Lower lobe of right lung (tissue), 2 donors: ENCODE measurements around the gene COLEC12. TPM values are rescaled to one million over a fixed set of nuclear protein-coding genes. Genes with fewer than 3 reads are reported as not detected.
"Not testable (repeated sequence)": the region's sequence is repeated elsewhere in the genome, so short reads cannot be mapped to it uniquely, and the experiment has no call there.

Experiments used
- ATAC-seq, 2 donors: fragments of 200-7000 bp; cut with Tn5 transposase; one replicate each; pipeline ENCODE4 v1.9.1; 2020 to 2022; ENCODE audit warnings: mild to moderate bottlenecking in 2 of 2, moderate library complexity in 2 of 2
- DNase-seq: peaks from one replicate; pipeline ENCODE4 v3.0.0-alpha.2; 2020
- H3K27ac ChIP-seq: fragments of 200-600 bp; one replicate; pipeline ENCODE4 v1.8.0; 2022
- H3K27me3 ChIP-seq: fragments of 200-600 bp; one replicate; pipeline ENCODE4 v1.8.0; 2022; ENCODE audit warnings: low read depth
- H3K36me3 ChIP-seq: fragments of 200-600 bp; one replicate; pipeline ENCODE4 v1.8.0; 2022; ENCODE audit warnings: mild to moderate bottlenecking
- H3K4me1 ChIP-seq: fragments of 200-600 bp; one replicate; pipeline ENCODE4 v1.8.0; 2022
- H3K4me3 ChIP-seq: fragments of 200-600 bp; one replicate; pipeline ENCODE4 v1.8.0; 2022; ENCODE audit warnings: mild to moderate bottlenecking
- H3K9me3 ChIP-seq: fragments of 200-600 bp; one replicate; pipeline ENCODE4 v1.8.0; 2022
- CTCF ChIP-seq: fragments of 200-600 bp; IDR thresholded peaks from one replicate; pipeline ENCODE4 v1.8.0; 2022; ENCODE audit warnings: antibody characterized with exemption, mild to moderate bottlenecking
- intact Hi-C: fragments of 100-400 bp; cut with DNase I; formaldehyde crosslinking; loops from one replicate; pipeline ENCODE4 v1.11.0; 2022
- total RNA-seq: library from RNA; stranded (reverse); fragmentation: NEBNext Ultra II Directional; extraction: Animal tissue kit (Norgen Biotek cat#: 25700); gene quantifications from one replicate; pipeline ENCODE4 v1.2.1, GENCODE V29; 2021
- donor health status: DM: no; HTN: yes; CAD: no; lungs with severe emphysema.

The COLEC12 gene
- total RNA-seq, 1 donor from 2014 or later, result 79.2 TPM

- H3K27me3 ChIP-seq, result no peaks in the 10 kb centered on the region
- H3K27ac ChIP-seq, result no peak overlapping the region
- H3K4me3 ChIP-seq, result no peak overlapping the region
- intact Hi-C loops, result no loop called here
- DNase-seq (no peak), ATAC-seq (no peak)
- H3K4me1 ChIP-seq, result peaks cover 9% of the 10 kb centered on the region
- H3K36me3 ChIP-seq, result no peaks in the 10 kb centered on the region
- peaks cover 3% of the 10 kb centered on the region for H3K9me3 ChIP-seq
- no peak for TF ChIP-seq CTCF
Measured at GRCh38 chr18:407191-407590, 93.3 kb downstream of the COLEC12 start.

GRCh38 chr18:406677-407076 lies 93.8 kb downstream of the COLEC12 start:
- peaks cover 3% of the 10 kb centered on the region for H3K9me3 ChIP-seq
- no peaks in the 10 kb centered on the region for H3K36me3 ChIP-seq
- DNase-seq (no peak), ATAC-seq (no peak)
- no peak overlapping the region for H3K27ac ChIP-seq
- intact Hi-C loops, result no loop called here
- TF ChIP-seq CTCF, result no peak
- peaks cover 9% of the 10 kb centered on the region for H3K4me1 ChIP-seq
- no peak overlapping the region for H3K4me3 ChIP-seq
- no peaks in the 10 kb centered on the region for H3K27me3 ChIP-seq

- H3K27me3 ChIP-seq, ATAC-seq, DNase-seq, H3K36me3 ChIP-seq, H3K27ac ChIP-seq, H3K9me3 ChIP-seq, intact Hi-C loops, H3K4me3 ChIP-seq: not testable (repeated sequence)
- H3K4me1 ChIP-seq, result peaks cover 13% of the 10 kb centered on the region
Measured at GRCh38 chr18:405006-405405, 95.5 kb downstream of the COLEC12 start.

GRCh38 chr18:404061-404636 lies 96.4 kb downstream of the COLEC12 start:
- peaks cover 3% of the 10 kb centered on the region for H3K9me3 ChIP-seq
- no peak overlapping the region for H3K27ac ChIP-seq
- TF ChIP-seq CTCF, result no peak
- H3K27me3 ChIP-seq, result no peaks in the 10 kb centered on the region
- peaks cover 22% of the 10 kb centered on the region for H3K4me1 ChIP-seq
- ATAC-seq (no peak), DNase-seq (no peak)
- no peaks in the 10 kb centered on the region for H3K36me3 ChIP-seq
- H3K4me3 ChIP-seq, result no peak overlapping the region
- intact Hi-C loops, result no loop called here

GRCh38 chr18:402129-402528 lies 98.4 kb downstream of the COLEC12 start:
- no peak overlapping the region for H3K27ac ChIP-seq
- DNase-seq (no peak), ATAC-seq (no peak)
- H3K27me3 ChIP-seq, result no peaks in the 10 kb centered on the region
- intact Hi-C loops, result no loop called here
- H3K9me3 ChIP-seq, result peaks cover 3% of the 10 kb centered on the region
- no peaks in the 10 kb centered on the region for H3K36me3 ChIP-seq
- H3K4me1 ChIP-seq, result peaks cover 28% of the 10 kb centered on the region
- no peak for TF ChIP-seq CTCF
- no peak overlapping the region for H3K4me3 ChIP-seq

- ATAC-seq (peak; percentile 52 to 62), DNase-seq (no peak)
- H3K27ac ChIP-seq, result no peak overlapping the region
- no peak for TF ChIP-seq CTCF
- H3K4me3 ChIP-seq, result no peak overlapping the region
- peaks cover 30% of the 10 kb centered on the region for H3K4me1 ChIP-seq
- no peaks in the 10 kb centered on the region for H3K36me3 ChIP-seq
- intact Hi-C loops, result no loop called here
- H3K9me3 ChIP-seq, result peaks cover 3% of the 10 kb centered on the region
- no peaks in the 10 kb centered on the region for H3K27me3 ChIP-seq
Measured at GRCh38 chr18:400456-400855, 100.0 kb downstream of the COLEC12 start.
